ENCODE measurements around the gene ANAPC1. TPM values are rescaled to one million over a fixed set of nuclear protein-coding genes. Genes with fewer than 3 reads are reported as not detected.

The ANAPC1 gene
- total and polyA plus RNA-seq, 9 of the 15 experiments (the other 6 are each of a cell fraction or from before 2014, with no cell fraction given) = 14.0 to 126 (median 78.2) TPM

- TF ChIP-seq POLR2G (IDR thresholded peaks at IDR 0.05; ENCODE audit: low read depth, low read length) (peak; percentile 95), ELK1 (CRISPR knock-in tag; IDR thresholded peaks at IDR 0.05) (no peak), CREB3L1 (IDR thresholded peaks at IDR 0.05; ENCODE audit: borderline replicate concordance, low read depth) (peak; percentile 54; the same call in 1 of the 2 replicates), ARID2 (IDR thresholded peaks at IDR 0.05) (no peak), SMAD2 (IDR thresholded peaks at IDR 0.05; ENCODE audit: low read depth, low read length) (no peak), NELFE (IDR thresholded peaks at IDR 0.05; ENCODE audit: insufficient read depth, insufficient read length) (peak; percentile 19), PRPF4 (IDR thresholded peaks at IDR 0.05; ENCODE audit: insufficient read depth, low read depth, low read length, poor library complexity, severe bottlenecking) (no peak), SPI1 (IDR thresholded peaks at IDR 0.05; ENCODE audit: borderline replicate concordance, low read depth, low read length) (no peak), HCFC1 (IDR thresholded peaks at IDR 0.05; ENCODE audit: low read depth, low read length) (peak; percentile 67), E4F1 (CRISPR knock-in tag; IDR thresholded peaks at IDR 0.05; ENCODE audit: borderline replicate concordance) (no peak), PTBP1 (IDR thresholded peaks at IDR 0.05; ENCODE audit: low read depth, low read length) (no peak), E2F3 (CRISPR knock-in tag; IDR thresholded peaks at IDR 0.05) (0 out of 2 replicates have a peak, but pooled peaks have one; percentile 10), IFI16 (CRISPR knock-in tag; IDR thresholded peaks at IDR 0.05) (no peak), PPARD (CRISPR knock-in tag; IDR thresholded peaks at IDR 0.05) (no peak), TSHZ1 (CRISPR knock-in tag; IDR thresholded peaks at IDR 0.05) (no peak), HMBOX1 (IDR thresholded peaks at IDR 0.05) (no peak)
Observed at GRCh38 chr2:111883661-111884591, at the start of gene ANAPC1 (continued).

All from K562 (cell line).